GM23338 (cell line): ENCODE results near the gene BHLHE23. TPM values are rescaled to one million over a fixed set of nuclear protein-coding genes. Genes with fewer than 3 reads are reported as not detected.

Experiments
- ATAC-seq: fragments of 200-7000 bp; cut with Tn5 transposase; 3 replicates; pipeline ENCODE4 v1.9.1; 2020
- DNase-seq: peaks from one replicate; pipeline ENCODE4 v3.0.0-alpha.2; 2015; ENCODE audit warnings: low spot score
- H2AFZ ChIP-seq: fragments of 200-600 bp; sonication (generic); 2 replicates; pipeline ENCODE4 v1.8.0; 2016; ENCODE audit warnings: antibody characterized with exemption, mild to moderate bottlenecking, moderate library complexity
- H3F3A ChIP-seq: fragments of 200-600 bp; sonication (generic); replicated peaks from 2 replicates; pipeline ENCODE4 v1.8.0; 2017; ENCODE audit warnings: antibody characterized with exemption, mixed run types, low read depth
- H3K27ac ChIP-seq: fragments of 200-600 bp; sonication (generic); 2 replicates; pipeline ENCODE4 v1.6.1; 2016; ENCODE audit warnings: low read depth
- H3K27me3 ChIP-seq: fragments of 200-600 bp; sonication (generic); 2 replicates; pipeline ENCODE4 v1.8.0; 2016; ENCODE audit warnings: mild to moderate bottlenecking, mixed run types, moderate library complexity; ENCODE audit not compliant: insufficient read depth
- H3K36me3 ChIP-seq: fragments of 200-600 bp; sonication (generic); 2 replicates; pipeline ENCODE4 v1.8.0; 2016; ENCODE audit warnings: mild to moderate bottlenecking; ENCODE audit not compliant: insufficient read depth
- H3K4me1 ChIP-seq: fragments of 200-600 bp; sonication (generic); 2 replicates; pipeline ENCODE4 v1.8.0; 2016; ENCODE audit warnings: mild to moderate bottlenecking, moderate library complexity; ENCODE audit not compliant: insufficient read depth
- H3K4me2 ChIP-seq: fragments of 200-600 bp; sonication (generic); 2 replicates; pipeline ENCODE4 v1.7.1; 2017; ENCODE audit warnings: mixed run types
- H3K4me3 ChIP-seq: fragments of 200-600 bp; sonication (generic); 2 replicates; pipeline ENCODE4 v1.6.1; 2016; ENCODE audit warnings: mixed run types
- H3K79me2 ChIP-seq: fragments of 200-600 bp; sonication (generic); replicated peaks from 2 replicates; pipeline ENCODE4 v1.8.0; 2017; ENCODE audit warnings: mild to moderate bottlenecking; ENCODE audit not compliant: insufficient read depth
- H3K9me2 ChIP-seq: fragments of 200-600 bp; sonication (generic); 2 replicates; pipeline ENCODE4 v1.8.0; 2017; ENCODE audit not compliant: insufficient read depth
- H4K20me1 ChIP-seq: fragments of 200-600 bp; sonication (generic); replicated peaks from 2 replicates; pipeline ENCODE4 v1.8.0; 2017; ENCODE audit warnings: mild to moderate bottlenecking; ENCODE audit not compliant: insufficient read depth
- H3K27ac Mint-ChIP-seq: 2 replicates; pipeline ENCODE4 v1.8.0; 2020; ENCODE audit warnings: inconsistent platforms, mild to moderate bottlenecking, moderate library complexity, mixed read lengths
- H3K27me3 Mint-ChIP-seq: 3 replicates; pipeline ENCODE4 v1.8.0; 2022; ENCODE audit warnings: low read depth, mild to moderate bottlenecking, moderate library complexity, mixed read lengths, inconsistent platforms; ENCODE audit not compliant: insufficient read depth, poor library complexity
- H3K36me3 Mint-ChIP-seq: 3 replicates; pipeline ENCODE4 v1.8.0; 2021; ENCODE audit warnings: low read depth, mild to moderate bottlenecking, inconsistent platforms, moderate library complexity, mixed read lengths
- H3K4me1 Mint-ChIP-seq: 3 replicates; pipeline ENCODE4 v1.8.0; 2020; ENCODE audit warnings: mild to moderate bottlenecking, inconsistent platforms, mixed read lengths
- H3K4me3 Mint-ChIP-seq: 3 replicates; pipeline ENCODE4 v1.8.0; 2021; ENCODE audit warnings: moderate library complexity, mild to moderate bottlenecking, inconsistent platforms, mixed read lengths
- H3K9me3 Mint-ChIP-seq: 3 replicates; pipeline ENCODE4 v1.8.0; 2020; ENCODE audit warnings: moderate library complexity, mild to moderate bottlenecking, inconsistent platforms, mixed read lengths
- CREB1 ChIP-seq: fragments of 250-450 bp; sonication (Bioruptor Pico); IDR thresholded peaks from 2 replicates; pipeline ENCODE4 v1.5.0; 2020; ENCODE audit warnings: low read depth, mild to moderate bottlenecking, moderate library complexity
- CTCF ChIP-seq, 2 experiments: fragments of 200-600 bp in 1 of 2; sonication (generic) in 1 of 2; conservative IDR thresholded peaks; 2 replicates each; pipeline versions ENCODE4 v1.5.1 to v1.6.1; 2016 to 2017; ENCODE audit warnings: antibody characterized with exemption in 2 of 2, low read depth in 2 of 2, mild to moderate bottlenecking in 2 of 2, moderate library complexity in 1 of 2
- ETS1 ChIP-seq: IDR thresholded peaks from 2 replicates; pipeline ENCODE4 v1.6.1; 2016; ENCODE audit warnings: antibody characterized with exemption
- EZH2 ChIP-seq: fragments of 200-600 bp; sonication (generic); IDR thresholded peaks from one replicate; pipeline ENCODE4 v1.8.0; 2017; ENCODE audit warnings: antibody characterized with exemption, mild to moderate bottlenecking, low read depth; ENCODE audit not compliant: unreplicated experiment
- EZH2phosphoT487 ChIP-seq: fragments of 200-600 bp; sonication (generic); IDR thresholded peaks from one replicate; pipeline ENCODE4 v1.8.1; 2018; ENCODE audit warnings: antibody characterized with exemption; ENCODE audit not compliant: unreplicated experiment
- JUNB ChIP-seq: IDR thresholded peaks from one replicate; pipeline ENCODE4 v1.6.1; 2016; ENCODE audit warnings: antibody characterized with exemption; ENCODE audit not compliant: unreplicated experiment
- NANOG ChIP-seq: IDR thresholded peaks from 2 replicates; pipeline ENCODE4 v1.6.1; 2016; ENCODE audit warnings: antibody characterized with exemption, borderline replicate concordance
- POLR2AphosphoS5 ChIP-seq: IDR thresholded peaks from 2 replicates; pipeline ENCODE4 v1.6.1; 2016; ENCODE audit warnings: antibody characterized with exemption, low read depth
- STAT1 ChIP-seq: IDR thresholded peaks from one replicate; pipeline ENCODE4 v1.6.1; 2016; ENCODE audit warnings: antibody characterized with exemption; ENCODE audit not compliant: unreplicated experiment
- ZNF114 ChIP-seq: fragments of 250-450 bp; sonication (Bioruptor Pico); IDR thresholded peaks from 2 replicates; pipeline ENCODE4 v1.5.0; 2020; ENCODE audit warnings: mild to moderate bottlenecking, moderate library complexity
- ZNF331 ChIP-seq: fragments of 250-450 bp; sonication (Bioruptor Pico); IDR thresholded peaks from 2 replicates; pipeline ENCODE4 v1.5.0; 2020; ENCODE audit warnings: low read depth, mild to moderate bottlenecking, moderate library complexity
- ZNF462 ChIP-seq: fragments of 250-450 bp; sonication (Bioruptor Pico); IDR thresholded peaks from 2 replicates; pipeline ENCODE4 v1.5.0; 2020; ENCODE audit warnings: mild to moderate bottlenecking, moderate library complexity
- polyA plus RNA-seq: library from polyadenylated mRNA; unstranded; fragments of >200 nt; fragmentation: Nextera tagmentation; extraction: Ambion mirVana; gene quantifications from 2 replicates; pipeline ENCODE4 v1.2.1, GENCODE V29; 2016
- total RNA-seq: library from RNA; depleted of rRNA; stranded (reverse); fragments of >200 nt; shearing (Covaris generic); gene quantifications from 2 replicates; pipeline ENCODE4 v1.2.3, GENCODE V29; 2014
- TF ChIP-seq, protein P1 (sequence below): IDR thresholded peaks from one replicate; pipeline ENCODE4 v1.6.1; 2018; ENCODE audit warnings: antibody characterized with exemption; ENCODE audit not compliant: unreplicated experiment

The BHLHE23 gene
- total and polyA plus RNA-seq, 2 experiments from 2014 or later = 0.52 to 5.0 TPM

- Mint-ChIP-seq H3K27me3 (peaks cover 10% of the 10 kb centered on the region), H3K4me3 (no peak overlapping the region; the same call in 2 of the 3 replicates), H3K36me3 (no peaks in the 10 kb centered on the region), H3K9me3 (no peaks in the 10 kb centered on the region), H3K4me1 (peaks cover 35% of the 10 kb centered on the region), H3K27ac (no peak overlapping the region)
- Histone ChIP-seq H3F3A (0 out of 2 replicates have a peak, but pooled peaks cover 4% of the 10 kb centered on the region), H3K79me2 (no peaks in the 10 kb centered on the region), H3K36me3 (no peaks in the 10 kb centered on the region), H3K4me1 (peaks cover 23% of the 10 kb centered on the region), H3K9me2 (no peaks in the 10 kb centered on the region), H3K27me3 (no peaks in the 10 kb centered on the region), H3K4me2 (no peak overlapping the region), H4K20me1 (no peaks in the 10 kb centered on the region), H3K4me3 (no peak overlapping the region), H2AFZ (no peak overlapping the region), H3K27ac (no peak overlapping the region)
- ATAC-seq (no peak), DNase-seq (no peak)
- TF ChIP-seq EZH2phosphoT487 (no peak), ZNF462 (CRISPR knock-in tag) (no peak), STAT1 (no peak), CREB1 (CRISPR knock-in tag) (no peak), JUNB (no peak), EZH2 (no peak), ETS1 (no peak), CTCF (conservative IDR thresholded peaks at IDR 0.05; ENCODE audit: low read depth in 2 of 2) (no peak), POLR2AphosphoS5 (no peak), NANOG (no peak), ZNF331 (no peak), ZNF114 (CRISPR knock-in tag) (no peak)
- TF ChIP-seq, protein P1, sequence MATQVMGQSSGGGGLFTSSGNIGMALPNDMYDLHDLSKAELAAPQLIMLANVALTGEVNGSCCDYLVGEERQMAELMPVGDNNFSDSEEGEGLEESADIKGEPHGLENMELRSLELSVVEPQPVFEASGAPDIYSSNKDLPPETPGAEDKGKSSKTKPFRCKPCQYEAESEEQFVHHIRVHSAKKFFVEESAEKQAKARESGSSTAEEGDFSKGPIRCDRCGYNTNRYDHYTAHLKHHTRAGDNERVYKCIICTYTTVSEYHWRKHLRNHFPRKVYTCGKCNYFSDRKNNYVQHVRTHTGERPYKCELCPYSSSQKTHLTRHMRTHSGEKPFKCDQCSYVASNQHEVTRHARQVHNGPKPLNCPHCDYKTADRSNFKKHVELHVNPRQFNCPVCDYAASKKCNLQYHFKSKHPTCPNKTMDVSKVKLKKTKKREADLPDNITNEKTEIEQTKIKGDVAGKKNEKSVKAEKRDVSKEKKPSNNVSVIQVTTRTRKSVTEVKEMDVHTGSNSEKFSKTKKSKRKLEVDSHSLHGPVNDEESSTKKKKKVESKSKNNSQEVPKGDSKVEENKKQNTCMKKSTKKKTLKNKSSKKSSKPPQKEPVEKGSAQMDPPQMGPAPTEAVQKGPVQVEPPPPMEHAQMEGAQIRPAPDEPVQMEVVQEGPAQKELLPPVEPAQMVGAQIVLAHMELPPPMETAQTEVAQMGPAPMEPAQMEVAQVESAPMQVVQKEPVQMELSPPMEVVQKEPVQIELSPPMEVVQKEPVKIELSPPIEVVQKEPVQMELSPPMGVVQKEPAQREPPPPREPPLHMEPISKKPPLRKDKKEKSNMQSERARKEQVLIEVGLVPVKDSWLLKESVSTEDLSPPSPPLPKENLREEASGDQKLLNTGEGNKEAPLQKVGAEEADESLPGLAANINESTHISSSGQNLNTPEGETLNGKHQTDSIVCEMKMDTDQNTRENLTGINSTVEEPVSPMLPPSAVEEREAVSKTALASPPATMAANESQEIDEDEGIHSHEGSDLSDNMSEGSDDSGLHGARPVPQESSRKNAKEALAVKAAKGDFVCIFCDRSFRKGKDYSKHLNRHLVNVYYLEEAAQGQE = no peak
Observed at GRCh38 chr20:62984666-62985443, 21.9 kb downstream of the BHLHE23 start.
